NCI-H345 treated with DMSO at 0.1 percent for 48 hours (cell line): ENCODE measurements around the gene CCDC174.
"Not testable (repeated sequence)": the region's sequence is repeated elsewhere in the genome, so short reads cannot be mapped to it uniquely, and the experiment has no call there.

Experiments
- DNase-seq: peaks from one replicate; lab custom pipeline; 2025; ENCODE audit not compliant: unreplicated experiment; lab: John Stamatoyannopoulos, UW

Gene CCDC174

DNA sequence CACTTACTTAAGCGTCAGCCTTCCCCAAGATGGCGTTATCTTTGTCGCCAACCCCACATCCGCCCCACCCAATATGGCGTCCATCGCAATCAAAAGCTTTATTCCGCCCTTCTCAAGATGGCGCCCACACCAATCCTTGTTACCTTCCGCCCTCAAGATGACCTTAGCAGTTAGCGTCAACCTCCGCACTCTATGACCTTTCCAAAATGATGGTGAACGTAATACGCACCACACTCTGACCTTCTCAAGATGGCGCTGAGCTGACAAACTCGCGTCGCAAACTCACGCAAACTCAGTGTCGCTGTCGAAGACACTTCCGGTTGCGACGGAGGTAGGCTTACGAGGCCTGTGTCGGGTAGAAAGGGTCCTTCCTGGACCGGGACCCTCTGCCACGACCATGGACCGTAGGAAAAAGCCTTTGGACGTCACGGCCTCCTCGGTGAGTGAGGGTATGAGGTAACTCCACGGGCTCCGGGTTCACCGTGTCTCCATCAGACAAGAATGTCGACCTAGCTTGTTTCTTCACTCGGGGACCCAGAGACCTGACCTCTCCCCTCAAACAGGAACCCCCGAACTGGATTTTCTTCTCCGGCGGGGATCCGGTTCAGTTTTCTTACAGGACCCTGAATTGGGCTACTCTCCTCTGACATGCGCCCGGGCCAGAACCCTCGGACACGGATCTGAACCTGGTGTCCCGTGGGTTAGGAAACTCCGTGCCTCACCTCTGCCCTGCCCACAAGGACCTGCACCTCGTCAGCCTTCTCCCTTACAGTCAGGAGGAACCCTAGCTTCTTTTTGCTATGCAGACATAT, at the start of gene CCDC174:
TSS of gene CCDC174 (plus strand) at position 323 of the 812 bp plus-strand sequence. CDS start at position 398, 75 bp downstream.
- peak; percentile 94 for DNase-seq

DNA sequence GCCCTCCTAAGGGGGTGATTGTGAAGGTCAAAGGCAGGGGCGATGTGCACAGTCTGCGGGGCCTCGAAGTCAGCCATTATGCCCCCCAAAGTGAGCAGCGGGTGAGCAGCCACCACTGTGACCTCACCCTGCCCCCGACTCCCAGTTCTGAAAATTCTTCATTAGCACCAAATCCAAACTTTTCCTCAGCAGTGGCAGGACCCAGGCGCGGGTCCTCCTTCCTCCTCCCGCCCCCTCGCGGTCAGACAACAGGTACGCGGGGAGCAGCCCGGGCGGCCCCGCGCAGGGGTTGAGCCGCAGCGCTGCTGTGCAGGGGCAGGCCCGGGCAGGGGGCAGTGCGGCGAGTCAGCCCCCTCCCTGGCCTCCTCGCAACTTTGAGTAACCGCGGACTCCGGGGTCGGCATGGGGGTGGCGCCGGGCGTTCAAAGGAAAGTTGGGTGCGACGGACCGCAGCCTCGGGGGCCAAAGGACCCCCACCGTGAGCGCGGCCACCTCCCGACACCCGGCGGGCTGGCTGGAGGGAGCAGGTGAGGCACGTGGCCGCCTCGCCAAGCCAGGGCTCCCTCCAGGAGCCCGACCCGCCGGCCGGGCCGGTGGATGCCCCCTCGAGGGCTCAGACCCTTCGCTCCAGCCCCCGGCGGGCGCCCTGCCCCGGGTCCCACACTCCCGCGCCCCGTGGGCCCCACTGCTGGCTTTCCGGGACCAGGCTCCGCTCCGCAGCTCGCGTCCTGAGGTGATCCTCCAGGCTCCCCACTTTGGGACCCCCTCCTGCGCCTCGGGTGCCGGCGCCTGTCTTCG, 49.4 kb upstream of the CCDC174 start:
- no peak for DNase-seq

DNA sequence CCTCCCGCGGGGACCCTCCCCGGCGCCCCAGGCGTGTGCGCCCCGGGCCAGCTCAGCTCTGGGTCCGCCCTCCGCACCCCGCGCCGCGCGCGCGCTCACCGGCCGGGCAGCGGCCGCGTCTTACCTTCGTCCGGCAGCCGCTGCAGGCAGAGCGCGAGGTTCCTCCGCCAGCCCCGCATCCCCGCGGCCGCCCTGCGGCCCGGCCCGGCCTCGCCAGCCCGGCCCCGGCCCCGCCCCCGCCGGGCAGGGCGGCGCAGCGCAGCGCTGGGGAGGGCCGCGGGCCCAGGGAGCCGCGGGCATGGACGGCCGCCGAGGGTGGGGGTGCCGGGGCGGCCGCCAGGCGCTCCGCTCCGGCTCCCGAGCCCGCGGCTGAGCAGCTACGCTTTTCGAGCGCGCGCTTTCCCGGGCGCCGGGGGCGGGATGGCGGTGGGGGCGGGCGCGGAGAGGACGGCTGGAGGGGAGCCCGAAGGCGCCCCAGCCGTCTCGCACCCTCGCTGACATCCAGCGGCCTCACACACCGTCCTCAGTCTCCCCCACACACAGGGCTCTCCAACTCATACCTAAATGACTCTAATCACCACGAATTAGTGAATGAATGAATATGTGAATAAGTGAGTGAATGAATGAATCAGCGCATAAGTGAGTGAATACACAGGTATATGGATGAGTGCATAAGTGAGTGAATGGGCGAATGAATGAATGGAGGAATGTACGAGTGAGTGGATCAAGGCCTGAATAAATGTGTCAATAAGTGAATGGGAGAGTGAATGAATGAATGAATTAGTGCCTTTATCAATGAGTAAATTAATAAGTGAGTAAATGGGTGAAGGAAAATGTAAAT, 48.5 kb upstream of the CCDC174 start:
- DNase-seq: no peak

DNA sequence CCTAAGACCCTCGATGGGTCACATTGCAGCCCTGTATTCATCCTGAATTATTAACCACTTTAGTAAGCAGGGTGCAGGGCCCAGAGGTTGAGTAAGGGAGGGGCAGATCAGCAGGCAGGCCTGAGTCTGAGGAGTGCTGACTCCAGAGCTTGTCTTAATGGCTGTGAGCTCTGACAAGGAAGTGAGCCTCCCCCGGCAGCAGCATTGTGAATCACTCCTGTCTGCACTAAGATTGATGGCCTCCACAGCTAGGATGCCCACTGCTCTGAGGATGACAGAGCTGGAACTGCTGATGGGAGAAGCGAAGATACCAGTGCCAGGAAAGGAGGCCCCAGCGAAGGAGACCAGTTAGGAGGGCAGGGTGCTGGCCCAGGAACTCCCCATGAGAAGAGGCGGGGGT, 46.5 kb upstream of the CCDC174 start:
- no peak for DNase-seq

DNA sequence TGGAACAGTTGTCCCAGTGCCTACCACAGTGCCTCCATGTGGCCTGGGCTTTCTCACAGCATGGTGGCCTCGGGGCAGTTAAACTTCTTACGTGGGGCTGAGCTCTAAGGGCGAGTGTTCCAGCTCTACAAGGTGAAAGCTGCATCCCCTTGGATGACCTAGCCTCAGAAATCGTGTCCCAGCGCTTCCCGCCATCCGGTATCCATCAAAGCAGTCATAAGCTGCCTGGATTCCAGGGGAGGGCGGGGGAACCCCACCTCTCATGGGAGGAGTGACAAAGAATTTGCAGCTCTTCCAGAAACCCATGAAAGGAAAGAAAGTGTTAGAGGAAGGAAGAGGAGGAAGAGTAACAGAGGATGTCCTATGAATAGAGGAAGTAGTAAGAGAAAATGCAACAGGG, 45.8 kb upstream of the CCDC174 start:
- DNase-seq: no peak

DNA sequence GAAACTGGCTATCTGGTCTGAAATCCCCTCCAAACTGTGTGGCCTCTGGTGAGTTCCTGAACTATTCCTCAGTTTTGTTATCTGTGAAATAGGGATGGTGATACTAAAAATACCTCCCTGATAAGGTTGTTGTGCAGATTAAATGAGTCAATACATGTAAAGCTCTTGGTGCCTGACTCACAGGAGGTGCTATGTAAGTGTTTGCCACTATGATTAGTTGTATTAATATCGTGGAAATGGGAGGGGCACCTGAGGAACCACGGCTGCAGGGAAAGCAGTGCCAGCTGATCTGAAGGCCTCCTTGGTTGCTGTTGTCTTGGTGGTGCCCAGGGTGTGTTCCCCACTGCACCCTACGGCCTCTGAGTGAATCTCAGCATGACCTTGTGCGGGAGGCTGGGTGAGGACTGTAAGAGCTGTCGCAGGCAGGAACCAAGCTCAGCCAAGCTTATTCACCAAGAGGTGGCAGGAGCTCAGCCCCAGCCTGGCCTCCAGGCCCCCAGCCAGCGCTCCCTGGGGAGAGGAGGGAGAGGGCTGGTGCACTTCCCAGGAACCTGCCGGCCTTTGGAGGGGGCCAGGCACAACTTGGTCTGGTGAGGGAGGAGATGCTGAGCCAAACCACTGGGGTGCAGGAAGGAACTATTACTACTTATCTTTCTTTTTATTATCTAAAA, 44.8 kb upstream of the CCDC174 start:
- no peak for DNase-seq

DNA sequence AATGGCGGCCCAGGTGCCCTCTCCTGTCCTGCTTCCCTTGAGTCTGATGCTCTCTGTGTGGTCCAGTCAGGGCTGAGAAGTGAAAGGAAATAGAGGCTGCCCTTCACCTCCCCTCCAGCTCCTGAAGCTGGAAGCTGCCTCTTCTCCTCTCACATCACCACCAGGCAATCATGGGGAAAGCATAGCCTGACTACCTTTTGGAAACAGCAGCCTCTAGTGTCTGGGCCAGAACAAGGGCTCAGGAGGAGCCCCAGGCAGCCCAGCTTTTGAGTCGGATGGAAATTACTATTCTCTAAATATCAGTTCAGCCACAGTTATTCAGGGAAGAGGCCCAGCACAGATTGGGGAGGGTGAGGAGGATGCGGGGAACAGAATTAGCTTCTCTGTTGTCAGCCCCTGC, 43.3 kb upstream of the CCDC174 start:
- no peak for DNase-seq

DNA sequence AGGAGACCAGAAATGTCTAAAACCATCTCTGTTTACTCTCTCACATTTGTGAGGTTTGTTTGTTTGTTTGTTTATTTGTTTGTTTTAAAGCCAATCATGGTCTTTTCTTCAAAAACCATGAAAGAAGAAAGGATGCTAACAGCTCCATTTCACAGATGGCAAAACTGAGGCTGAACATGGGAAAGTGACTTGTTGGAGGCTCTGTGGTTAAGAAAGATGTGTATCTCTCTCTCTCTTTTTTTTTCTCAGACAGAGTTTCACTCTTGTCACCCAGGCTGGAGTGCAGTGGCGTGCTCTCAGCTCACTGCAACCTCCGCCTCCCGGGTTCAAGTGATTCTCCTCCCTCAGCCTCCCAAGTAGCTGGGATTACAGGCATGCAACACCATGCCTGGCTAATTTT, 42.5 kb upstream of the CCDC174 start:
- not testable (repeated sequence) for DNase-seq

DNA sequence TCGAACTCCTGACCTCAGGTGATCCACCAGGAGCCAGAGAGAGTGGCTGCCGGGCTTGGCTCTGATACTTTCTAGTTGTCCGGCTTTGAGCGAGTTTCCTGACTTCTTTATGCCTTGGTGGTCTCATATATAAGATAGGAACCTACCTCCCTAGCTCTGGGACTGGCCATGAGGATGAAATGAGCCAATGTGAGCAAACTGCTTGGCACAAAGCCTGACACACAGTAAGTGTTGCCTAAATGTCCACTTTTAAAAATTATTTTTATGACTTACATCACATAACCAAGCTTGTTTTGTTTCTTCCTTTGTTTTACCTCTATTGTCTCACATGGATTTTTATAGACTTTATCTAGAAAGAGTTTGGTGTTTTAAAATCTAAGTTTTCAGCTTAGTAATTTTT, 42.1 kb upstream of the CCDC174 start:
- DNase-seq: no peak

DNA sequence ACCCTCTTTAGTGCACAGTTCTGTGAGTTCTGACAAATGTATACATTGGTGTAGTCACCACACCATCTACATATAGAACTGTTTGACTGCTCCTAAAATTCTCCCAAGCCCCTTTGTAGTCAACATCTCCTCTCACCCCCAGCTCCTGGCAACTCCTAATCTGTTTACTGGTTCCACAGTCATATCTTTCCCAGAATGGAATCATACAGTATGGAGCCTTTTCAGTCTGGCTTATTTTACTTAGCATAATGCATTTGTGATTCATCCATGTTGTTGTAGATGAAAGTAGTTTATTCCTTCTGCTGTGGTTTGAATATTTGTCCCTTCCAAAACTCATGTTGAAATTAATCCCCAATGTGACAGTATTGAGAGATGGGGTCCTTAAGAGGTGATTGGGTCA, 41.6 kb upstream of the CCDC174 start:
- DNase-seq: no peak

DNA sequence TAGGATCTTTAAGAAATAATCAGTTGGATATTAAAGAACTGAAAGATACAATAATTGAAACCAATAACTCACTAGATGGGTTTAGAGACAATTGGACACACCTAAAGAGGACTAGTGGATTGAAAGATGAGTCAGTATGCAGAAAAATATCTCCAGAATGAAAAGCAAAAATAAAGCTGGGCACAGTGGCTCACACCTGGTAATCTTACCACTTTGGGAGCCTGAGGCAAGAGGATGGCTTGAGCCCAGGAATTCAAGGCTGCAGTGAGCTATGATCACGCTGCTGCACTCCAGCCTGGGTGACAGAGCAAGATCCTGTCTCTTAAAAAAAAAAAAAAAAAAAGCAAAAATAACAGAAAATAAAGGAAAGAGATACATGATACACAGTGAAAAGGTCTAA, 37.4 kb upstream of the CCDC174 start:
- DNase-seq: no peak

DNA sequence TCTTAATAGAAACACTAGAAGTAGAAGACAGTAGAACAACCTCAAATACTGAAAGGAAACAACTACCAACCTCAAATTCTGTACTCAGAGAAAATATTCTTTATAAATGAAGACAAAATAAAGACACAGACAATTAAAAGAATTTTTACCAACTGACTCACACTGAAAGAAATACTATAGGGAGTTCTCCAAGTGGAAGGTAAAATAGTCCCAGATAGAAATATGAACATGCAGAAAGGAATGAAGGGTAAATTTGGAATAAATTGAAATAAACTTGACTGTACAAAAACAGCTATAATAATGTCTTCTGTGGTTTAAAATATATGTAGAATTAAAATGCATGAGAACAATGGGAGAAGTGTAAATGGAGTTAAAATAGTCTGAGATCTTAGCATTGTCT, 36.7 kb upstream of the CCDC174 start:
- no peak for DNase-seq

DNA sequence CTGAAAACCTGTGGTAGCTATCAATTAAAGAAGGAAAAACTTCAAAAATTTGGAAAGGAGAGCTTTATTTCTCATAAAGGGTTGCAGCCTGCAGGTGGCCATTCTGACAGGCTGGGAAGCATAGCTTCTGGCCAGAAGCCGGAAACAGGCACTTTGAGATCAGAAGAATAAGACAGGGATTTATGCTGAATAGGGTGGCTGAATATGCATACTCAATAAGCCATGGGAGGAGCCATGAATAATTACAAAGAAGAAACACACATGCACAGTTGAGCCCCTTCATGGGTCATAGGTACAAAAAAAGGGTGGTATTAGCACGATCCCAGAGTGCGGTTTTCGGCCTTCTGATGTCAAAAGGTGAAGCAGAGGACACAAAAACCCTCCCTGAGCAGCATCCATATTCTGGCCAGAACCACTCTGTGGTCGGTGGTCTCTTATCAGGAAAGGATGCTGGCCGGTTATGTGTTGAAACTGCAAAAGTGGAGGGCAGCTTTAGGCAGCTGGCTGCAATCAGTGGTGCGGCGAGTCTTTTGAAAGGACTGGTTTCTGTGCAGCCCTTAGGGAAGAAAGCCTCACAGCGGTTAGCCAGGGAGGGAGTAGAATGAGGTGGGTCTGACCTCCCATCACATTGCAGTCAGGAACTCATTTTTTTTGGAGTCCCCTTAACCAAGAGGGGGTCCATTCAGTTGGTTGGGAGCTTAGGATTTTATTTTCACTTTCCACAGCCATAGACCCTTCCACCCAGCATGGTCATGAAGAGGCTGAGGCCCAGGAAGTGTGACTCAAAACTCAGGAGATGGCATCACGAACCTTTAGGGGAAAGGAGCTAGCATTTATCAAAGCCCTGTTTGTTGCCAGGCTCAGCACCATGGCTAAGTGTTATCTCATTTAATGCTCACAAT, 34.7 kb upstream of the CCDC174 start:
- DNase-seq: no peak

DNA sequence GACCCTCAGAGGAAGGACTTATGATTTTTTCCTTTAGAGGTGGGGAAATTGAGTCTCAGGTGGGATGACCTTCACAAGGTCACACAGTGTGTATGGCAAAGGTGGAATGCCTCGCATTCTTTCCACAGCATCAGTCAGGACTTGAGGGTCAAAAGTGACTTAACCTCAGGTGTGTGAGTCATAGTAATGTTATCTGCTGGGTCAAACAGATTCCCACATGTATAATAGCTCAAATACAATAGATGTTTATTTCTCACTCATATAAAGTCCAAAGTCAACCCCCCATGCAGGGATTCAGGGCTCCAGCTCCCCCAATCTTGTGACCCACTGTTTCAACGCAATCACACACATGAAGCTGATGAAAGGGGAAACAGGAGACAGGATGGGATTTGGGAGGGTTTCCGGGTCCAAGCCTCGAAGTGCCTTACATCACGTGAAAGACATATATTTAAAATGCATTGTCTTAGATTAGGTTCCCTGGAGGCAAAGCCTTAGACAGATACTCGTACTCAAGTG, 34.0 kb upstream of the CCDC174 start:
- no peak for DNase-seq

DNA sequence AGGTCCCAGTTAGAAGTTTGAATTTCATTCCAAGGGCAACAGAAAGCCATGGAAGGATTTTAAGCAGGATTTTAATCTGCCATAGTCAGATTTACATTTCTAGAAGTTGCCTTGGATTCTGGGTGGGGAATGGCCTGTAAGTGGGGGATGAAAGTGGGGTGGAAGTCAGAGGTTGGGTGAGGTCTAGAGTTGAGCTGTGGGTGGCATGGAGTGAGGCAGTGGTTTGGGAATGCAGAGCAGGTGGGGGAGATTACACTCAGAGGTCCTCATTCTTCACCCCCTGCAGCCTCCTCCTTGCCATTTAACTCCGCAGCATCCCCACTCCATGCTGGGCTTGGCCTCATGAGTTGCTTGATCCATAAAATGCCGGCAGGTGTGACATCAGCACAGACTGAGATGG, 32.0 kb upstream of the CCDC174 start:
- no peak for DNase-seq

DNA sequence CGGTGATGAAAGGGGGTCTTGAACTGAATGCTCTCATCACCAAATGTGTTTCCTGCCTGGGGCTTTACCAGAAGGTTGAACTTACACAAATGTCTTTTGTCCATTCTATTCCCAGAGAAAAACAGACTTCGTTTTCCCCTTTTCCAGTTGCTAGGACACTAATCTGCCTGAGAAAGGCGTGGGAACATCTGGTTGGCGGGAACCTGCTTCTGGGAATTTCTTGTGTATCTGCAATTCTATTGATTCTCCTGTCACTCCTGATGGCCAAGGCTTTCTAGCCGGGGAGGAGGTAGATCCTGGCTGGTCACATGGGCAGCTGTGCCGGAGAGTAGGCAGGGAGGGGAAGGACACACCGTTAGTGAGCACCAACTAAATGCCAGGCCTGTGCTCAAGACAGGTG, 31.1 kb upstream of the CCDC174 start:
- DNase-seq: no peak

DNA sequence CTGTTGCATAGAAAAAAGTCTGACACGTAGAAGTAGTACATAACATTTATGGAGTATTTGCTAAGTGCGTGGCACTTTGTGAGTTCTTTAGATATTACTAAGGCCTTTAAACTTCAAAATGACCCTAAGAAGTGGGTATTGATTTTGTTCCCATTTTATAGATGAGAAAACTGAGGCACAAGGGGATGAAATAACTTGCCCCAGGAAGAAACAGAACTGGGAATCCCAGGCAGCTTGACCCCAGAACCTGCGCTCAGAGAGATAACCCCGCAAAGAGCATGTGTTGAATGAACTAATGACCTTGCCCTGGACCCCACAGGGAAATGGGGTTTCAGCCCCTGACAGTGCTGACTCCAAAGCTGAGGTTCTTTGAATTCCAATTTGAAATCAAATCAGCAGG, 30.5 kb upstream of the CCDC174 start:
- no peak for DNase-seq

DNA sequence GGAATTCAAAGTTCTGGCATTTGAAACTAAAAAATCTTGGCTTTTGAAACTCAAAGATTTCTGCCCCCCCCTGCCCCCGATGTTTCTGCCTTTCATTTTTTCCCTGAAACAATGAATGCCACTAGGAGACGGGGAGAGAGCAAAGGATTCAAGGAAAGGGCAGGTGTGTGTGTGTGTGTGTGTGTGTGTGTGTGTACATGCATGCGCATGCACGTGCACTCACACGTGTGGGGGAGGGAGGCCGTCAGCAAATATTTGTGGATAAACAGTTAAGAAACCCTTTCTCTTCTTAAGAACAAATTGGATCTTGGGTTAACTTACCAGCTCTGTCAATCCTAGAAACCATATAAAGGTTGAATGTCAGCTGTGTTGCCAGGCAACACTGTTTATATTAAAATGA, 29.2 kb upstream of the CCDC174 start:
- DNase-seq: no peak

DNA sequence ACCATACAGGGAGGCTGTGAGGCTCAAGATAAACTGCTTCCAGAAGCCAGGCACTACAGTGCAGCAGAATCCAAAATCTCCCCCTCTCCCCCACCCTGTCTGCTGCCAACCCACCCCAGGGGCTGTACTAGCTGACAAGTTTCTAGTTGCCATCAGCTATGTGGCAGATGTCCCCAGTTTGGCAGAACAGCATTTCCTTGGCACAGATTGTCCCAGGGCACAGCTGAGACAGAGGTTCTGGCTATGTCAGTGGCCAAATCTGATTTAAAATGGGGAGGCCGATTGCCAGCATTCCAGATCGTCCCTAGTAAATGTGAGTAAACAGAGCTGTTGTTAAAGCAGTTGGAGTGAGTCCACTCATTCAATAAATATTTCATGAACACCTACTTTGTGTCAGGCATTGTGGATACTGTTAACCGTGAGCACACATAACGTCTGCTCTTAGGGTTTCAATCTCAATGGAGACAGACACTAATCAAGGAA, 28.0 kb upstream of the CCDC174 start:
- DNase-seq: no peak

DNA sequence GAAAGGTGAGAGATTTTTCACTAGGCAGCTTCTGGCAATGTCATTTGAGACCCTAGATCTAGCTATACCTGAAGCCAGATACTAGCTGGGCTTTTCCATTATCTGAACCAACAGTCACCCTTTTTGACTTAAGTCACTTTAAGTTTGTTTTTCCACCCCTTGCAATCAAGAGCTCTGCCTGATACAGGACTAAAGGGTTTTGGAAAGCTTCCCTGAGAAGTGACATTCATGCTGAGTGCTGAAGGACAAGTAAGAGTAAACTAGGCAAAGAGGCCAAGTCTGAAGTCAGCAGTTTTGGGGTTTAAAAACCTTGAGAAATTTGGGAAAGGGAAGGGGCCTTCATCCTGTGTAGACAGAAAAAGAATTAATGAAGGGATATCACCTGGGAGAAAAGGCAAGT, 27.1 kb upstream of the CCDC174 start:
- no peak for DNase-seq
